Stimulated activated CD4-positive, alpha-beta T cell treated with anti-CD3 and anti-CD28 coated beads, Interleukin-4, amount 100 ng/mL, for 4 hours (primary cell): ENCODE results near the gene ZFC3H1.
"Not testable (repeated sequence)": the region's sequence is repeated elsewhere in the genome, so short reads cannot be mapped to it uniquely, and the experiment has no call there.

ENCODE experiments used
- DNase-seq, 2 experiments: peaks; one replicate each; pipeline ENCODE4 v3.0.0-alpha.2; 2020

The ZFC3H1 gene

DNA sequence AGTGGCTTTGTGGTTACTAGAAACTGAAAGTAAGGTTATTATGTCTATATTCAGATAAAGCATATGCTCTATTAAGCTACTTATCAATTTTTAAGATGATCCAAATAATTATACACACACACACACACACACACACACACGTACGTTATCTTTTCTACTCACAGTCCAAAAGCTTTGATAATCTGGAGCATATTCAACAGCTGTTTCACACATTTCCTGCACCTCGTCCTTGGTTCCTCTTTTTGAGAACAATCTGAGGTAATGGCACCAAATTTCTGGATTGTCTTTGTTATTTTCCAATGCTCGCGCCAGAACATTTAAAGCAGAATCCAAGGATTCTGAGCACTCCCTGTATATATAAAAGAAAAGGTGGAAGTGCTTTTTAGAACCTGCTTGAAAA, 37.5 kb downstream of the ZFC3H1 start:
- no peak for DNase-seq

DNA sequence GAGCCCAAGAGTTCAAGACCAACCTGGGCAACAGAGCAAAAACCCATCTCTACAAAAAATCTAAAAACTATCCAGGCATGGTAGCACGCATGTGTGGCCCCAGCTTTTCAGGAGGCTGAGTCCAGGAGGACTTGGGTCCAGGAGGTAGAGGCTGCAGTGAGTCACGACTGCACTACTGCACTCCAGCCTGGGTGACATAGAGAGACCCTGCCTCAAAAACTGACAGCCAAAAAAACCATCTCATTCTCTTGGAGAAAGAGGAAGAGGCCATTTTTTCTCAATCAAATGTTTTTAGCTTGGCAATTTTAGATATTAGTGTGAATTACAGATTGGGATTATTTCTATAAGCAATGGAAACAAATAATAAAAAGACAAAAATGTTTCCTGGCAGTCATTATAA, 38.2 kb downstream of the ZFC3H1 start:
- no peak for DNase-seq

DNA sequence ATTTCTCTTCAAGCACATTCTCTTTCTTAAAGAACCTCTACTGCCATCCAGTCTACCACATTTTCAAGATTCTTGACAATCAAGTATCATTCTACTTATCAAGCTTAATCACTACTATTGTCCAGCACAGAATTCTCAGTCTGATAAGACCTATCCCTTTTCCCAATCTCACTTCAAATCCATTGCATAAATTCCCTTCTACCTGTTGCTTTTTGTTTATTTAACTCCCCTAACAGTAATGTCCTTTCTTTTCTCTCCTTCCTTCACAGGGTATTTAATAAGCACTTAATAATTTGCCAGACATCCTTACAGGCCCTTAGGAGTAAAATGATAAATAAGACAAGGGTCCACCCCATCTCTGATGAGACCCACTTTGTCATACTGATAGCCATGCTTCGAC, 41.7 kb downstream of the ZFC3H1 start:
- DNase-seq, result no peak

DNA sequence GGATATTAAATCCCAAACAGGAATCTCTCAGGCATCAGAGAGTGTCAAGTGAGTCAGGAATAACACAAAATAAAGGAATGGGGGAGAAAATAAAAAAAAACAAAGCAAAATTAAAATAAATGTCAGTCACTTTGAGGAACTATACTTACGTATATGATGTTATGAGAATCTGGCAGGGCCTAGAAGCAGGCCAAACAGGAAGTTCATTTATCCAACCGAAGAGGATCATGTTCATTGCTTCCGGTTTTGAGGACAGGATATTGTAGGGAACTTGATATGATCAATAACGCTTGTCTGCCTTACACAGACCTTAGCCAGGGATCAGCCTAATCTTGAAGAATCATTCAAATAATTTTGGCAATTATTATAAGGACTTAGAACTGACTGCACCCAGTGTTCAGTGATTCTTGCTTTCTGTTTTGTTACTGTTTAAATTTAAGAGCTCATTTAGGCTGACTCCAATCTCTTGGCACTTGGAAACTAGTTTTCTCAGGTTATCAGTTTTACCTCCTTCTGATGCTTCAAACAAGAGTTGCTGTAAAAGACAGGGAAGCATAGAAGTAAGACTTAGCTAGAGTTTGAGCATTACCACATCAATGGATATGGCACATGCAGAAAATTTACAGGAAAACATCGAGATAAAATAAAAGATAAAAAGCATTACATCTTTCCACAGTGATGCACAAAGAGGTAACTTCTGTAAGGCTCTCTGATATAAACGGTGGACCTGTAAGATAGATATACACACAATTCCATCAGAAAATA, 53.4 kb downstream of the ZFC3H1 start:
- no peak for DNase-seq

DNA sequence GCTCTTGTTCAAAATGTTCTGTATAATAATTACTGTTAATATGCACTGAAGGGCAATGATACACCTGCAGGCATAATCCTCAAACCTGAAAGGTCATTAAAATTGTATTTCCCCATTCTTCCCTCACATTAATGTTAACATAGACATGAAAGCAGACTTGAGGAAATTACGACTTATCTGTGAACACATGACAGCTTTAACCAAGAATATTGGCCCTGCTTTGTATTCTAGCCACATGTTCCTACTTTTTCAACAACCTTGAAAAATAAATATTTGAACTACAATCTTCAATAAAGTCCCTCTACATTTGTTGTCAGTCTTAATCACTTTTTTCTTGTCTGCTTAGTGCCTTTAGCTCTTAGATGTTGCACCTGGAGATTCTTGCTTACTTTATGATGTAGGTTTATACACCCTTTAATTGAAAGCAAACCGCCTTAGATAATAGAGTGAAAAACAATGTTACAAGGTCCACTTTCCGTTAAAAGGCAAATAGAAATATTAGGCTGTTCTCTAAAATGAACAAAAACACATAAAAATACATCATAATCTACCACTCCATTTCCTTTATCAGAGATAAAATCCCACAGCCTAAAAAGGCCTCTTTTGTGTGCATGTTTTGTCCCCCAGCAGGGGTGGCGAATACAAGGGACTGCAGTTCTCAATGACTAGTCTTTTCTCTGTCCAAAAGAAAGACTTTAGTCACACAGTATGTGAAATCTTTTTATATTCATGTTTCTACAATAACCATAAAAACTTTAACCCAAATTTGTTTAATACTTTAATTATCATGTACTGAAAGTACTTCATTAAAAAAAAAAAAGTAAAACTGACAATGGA, 55.9 kb downstream of the ZFC3H1 start:
- no peak for DNase-seq

DNA sequence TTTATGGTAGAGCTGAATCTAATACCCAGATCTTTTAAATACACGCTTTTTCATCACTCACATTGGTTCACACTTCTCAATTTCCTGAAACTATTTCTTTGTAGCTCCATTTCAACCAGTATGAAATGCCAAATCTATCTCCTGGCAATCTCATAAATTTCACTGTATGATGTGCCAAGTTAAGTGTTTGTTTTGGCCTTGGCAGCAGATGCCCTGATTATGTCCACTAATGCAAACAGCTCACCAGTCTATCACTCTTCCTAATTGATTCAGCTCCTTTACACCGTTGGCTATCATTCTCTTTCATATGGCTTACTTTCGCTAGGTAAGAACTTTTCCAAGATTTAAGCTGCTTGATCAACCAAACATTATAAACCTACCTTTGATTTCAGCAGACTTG, 58.6 kb downstream of the ZFC3H1 start:
- no peak for DNase-seq

DNA sequence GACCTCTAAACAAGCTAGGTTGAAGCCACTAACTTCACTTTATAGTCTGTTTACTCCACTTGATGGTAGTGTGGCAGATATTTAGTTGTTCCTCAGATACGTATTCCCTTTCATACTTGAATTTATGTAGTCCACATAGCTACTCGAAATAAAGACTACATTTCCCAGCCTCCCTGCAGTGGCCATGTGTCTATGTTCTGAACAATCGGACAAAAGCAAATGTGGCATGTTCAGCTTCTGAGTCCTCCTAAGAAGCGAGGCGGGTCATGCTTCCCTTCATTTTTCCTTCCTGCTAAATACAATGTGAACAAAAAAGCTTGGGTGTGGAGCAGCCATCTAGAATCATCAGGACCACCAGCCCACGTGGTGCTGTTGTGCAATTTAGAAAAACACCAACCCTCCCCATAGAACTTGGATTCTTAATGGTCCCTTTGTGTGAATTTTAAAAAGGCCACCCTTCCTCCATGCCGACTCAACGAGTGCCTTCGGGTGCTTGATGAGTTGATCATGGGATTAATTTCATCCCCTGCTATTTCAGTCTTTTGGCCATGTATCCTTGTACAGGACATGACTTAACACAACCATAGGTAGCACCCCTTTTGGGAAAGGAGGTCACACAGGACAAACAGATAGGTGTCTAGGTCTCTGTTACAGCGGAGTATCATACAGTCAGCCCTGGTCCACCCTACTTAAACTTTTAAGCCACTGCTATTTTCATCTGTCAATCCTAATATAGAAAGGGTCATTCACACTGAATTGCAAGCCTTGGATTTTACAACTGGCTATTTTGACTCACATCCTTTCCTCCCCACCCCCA, 60.7 kb downstream of the ZFC3H1 start:
- DNase-seq, result no peak

DNA sequence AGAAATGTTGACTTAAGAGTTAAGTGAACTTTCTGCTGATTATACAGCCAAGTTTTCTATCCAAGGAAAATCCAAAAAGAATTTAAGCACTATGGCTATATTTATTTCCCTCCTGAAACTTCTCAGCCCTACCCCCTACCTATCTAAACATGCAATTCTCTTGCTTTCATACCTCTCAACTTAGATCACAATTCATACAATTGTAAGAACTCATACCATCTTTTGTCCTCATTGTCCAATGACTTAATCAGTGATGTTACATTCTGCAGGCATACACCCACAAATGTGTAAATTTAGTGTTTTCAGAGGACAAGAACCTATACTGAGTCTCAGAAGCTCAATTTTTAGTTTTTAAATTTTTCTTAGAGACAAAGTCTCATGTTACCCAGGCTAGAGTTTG, 62.1 kb downstream of the ZFC3H1 start:
- no peak for DNase-seq

DNA sequence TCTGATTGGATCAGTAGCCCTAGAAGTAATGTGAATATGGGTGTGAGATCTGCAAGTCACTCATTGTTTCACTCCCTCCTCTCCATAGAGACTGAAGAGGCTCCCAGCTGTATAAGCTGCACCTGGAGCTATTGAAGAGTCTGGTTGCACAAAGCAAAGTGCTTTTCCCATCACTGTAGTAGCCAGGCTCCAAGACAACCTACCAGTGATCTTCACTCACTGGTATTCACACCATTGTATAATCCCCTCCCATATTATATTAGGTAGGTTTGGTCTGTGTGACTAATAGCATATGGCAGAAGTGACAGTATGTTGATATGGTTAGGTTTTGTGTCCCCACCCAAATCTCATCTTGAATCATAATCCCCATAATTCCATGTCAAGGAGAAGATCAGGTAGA, 64.4 kb downstream of the ZFC3H1 start:
- no peak for DNase-seq

DNA sequence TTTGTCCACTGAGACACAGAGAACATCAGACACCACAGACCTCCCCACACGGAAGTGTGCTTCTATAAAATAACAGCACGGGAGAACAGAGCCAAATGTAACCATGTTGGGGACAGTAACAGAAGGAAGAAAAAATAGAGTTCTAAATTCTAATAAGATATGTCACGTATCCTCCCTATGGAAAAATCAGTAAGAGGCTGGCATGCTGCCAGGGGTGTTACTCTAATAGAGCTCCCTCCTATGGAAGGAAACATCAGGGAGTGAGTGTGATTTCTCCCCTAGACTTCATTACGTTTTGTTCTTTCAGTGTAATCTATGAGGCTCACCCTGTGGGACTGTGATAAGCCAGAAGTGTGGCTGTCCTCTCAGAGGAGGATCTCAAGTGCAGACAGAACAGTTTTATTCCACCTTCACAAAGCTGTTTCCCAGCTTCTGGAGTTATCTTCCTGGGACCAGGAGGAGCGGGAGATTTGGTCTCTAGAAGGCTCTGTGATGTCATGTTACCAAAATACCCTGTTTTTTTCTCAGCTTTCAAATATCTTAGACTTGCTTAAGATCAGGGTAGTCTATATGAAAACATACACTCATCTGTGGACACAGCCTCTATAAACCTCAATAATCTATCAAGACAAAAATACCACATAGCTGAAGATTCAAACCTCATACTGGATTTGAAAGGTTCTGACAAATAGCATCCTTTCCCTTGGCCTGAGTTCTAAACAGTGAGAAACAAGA, 69.3 kb downstream of the ZFC3H1 start:
- no peak for DNase-seq

DNA sequence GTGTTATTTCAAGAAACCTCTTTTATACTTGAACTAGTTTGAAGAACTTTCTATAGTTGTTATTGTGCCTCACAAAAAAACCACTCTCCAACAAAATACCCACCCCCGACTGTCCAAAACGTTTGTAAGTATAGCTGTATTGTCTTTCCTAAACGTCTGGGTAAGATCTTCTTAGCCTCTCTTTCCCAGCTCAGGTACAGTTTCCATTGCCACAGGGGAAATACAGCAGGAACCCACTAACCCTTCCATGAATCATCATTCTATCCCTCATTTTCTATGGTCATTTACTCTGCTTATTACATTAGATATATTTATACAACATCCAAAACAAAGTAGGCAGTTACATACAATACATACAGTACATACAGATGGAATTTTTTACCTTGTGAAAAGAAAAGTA, 70.8 kb downstream of the ZFC3H1 start:
- no peak for DNase-seq

DNA sequence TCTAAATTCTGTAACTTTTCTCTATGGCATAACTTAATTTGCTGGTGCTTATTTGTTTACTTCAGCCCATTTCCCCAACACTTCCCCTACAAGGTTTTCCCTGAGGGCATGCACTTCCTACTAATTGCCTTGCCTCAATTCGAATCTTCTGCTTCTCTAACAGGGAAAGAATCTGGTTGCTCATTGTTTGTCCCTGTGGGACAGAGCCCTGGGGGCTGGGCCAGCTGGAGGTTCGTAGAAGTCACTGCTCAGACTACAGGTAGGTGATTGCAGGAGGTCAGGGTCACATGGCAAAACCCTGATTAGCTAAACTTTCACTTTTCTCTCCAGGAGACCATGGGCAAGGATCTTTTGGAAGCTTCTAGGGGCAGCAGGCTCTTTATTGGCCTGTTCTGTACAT, 72.0 kb downstream of the ZFC3H1 start:
- no peak for DNase-seq

DNA sequence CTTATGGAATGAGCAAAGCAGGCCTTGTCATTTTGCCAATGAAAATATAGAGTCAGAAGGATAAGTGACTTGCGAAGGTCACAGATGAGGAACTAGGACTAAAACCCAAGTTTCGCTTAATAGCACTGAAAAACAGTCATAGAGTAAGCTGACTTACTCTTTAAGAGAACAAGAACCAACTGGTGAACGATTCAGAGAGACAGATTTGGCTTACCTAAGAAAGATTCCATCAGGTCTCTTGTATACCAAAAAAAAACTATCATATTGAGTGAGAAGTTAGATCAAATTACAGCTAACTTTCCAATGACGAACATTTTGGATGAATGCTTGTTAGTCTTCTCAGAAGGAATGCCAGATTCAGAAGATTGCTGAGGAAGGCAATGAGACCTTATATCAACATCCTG, 74.2 kb downstream of the ZFC3H1 start:
- no peak for DNase-seq

DNA sequence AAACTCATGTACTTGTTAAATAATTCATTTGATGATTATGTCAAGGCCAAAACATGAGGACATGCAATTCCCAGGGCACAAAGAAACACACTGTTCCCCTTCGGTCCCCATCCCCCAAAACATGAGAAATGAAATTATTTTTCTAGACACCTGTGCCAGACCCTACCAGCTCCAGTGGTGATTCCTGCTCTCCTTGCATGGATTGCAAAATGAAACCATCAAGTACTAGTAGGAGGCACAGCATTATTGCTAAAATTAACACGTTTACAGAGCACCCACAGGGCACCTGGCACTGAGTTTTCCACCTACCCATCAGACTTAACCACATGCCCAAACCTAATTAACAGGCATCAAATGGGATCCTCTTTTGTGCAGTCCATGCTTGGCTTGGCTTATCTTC, 76.6 kb downstream of the ZFC3H1 start:
- no peak for DNase-seq

DNA sequence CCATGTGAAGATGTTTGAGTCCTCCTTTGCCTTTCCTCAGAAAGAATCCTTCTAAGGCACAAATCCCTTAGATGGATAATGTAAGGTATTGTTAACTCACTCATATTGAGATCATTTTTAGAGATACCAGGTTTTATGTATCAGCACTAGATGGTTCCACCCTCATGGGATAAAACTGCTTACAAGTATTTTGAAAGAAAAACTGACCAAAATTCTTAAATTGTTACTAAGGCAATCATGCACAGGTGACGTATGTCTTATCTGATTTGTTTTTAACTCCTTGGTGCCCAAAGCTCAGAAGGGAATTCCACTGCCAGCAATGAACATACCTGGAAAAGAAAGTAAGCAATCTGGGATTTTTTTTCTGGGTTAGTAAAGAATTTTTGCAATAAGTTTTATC, 78.4 kb downstream of the ZFC3H1 start:
- DNase-seq, result no peak

DNA sequence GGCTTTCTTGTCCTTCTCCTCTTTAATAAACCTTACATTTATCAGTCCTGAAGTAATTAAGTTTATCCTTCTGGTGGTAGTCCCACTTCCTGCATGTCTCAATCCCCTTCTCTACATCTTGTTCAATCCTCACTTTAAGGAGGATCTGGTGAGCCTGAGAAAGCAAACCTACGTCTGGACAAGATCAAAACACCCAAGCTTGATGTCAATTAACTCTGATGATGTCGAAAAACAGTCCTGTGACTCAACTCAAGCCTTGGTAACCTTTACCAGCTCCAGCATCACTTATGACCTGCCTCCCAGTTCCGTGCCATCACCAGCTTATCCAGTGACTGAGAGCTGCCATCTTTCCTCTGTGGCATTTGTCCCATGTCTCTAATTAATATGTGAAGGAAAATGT, 79.3 kb downstream of the ZFC3H1 start:
- DNase-seq, result no peak

DNA sequence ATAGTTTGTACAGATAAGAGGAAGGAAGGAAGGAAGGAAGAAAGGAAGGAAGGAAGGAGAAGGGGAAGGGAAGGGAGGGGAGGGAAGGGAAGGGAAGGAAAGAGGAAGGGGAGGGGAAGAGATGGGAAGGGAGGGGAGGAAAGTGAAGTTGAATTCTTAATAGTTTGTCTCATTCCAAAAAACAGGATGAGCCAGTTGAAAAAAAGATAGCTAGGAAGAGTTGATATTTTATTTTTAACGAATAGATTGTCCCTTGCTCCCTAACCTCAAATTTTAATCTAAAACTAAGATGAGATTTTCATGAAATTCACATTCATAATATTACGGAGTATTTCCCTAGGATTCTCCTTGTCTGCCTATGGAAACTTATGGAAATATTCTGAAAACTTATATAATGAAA, 80.7 kb downstream of the ZFC3H1 start:
- DNase-seq, result no peak

DNA sequence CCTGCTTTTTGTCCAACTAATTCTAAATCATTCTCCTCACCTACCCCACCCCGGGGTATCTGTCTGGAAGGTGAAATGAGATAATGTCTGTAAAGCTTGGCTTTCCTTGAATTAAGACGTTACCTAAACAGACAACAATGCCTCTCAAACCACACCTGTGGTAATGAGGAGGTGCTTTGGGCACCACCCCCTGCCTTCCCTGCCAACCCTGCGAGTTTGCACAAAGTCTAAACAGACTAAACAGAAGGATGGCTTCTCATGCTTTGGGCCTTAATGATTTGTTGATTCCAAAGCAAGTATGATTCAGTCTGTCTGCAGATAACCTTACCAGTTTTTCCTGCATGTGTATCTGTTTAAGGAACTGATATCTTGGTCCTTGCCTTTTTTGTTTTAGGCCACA, 82.4 kb downstream of the ZFC3H1 start:
- DNase-seq, result no peak

DNA sequence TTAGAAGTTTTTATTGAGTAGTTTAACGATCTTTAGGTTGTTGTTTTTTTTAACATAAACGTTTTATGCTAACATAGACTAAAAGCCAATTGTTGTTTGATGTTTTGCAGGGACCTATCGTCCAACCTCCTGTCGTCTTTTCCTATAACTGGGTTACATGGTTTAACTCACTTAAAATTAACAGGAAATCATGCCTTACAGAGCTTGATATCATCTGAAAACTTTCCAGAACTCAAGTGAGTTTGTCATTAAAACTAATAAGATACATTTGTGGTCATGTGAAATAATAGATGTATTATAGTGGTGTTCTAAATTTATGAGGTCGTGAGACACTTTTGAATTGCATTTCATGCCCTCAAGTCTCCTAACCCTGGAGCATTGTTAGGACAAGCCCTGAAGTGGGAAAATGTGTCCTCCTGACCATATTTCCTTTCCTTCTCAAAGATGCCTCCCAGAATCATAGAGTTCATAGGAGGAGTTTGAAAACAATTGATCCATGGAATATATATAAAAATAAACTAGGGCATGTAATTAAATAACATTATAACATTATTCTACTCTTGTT, 84.9 kb downstream of the ZFC3H1 start:
- DNase-seq, result no peak

DNA sequence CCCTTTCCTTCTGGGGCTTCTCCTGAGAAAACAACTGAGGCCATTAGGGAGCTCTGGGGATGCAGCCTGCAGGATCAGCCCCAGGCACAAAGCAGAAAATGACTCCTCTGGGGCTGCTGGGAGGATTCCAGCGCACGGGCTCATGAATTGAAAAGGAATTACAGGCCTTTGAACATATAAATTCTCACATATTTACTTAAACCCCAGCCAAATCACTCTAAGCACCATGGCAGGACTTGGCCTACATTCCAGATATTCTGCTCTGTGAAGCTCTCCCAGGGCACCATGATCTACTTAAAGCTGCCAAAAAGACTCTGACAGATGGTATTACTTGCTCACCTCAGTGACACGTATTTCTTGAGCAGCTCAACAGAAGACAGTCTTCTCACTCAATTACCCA, 87.2 kb downstream of the ZFC3H1 start:
- DNase-seq, result no peak

DNA sequence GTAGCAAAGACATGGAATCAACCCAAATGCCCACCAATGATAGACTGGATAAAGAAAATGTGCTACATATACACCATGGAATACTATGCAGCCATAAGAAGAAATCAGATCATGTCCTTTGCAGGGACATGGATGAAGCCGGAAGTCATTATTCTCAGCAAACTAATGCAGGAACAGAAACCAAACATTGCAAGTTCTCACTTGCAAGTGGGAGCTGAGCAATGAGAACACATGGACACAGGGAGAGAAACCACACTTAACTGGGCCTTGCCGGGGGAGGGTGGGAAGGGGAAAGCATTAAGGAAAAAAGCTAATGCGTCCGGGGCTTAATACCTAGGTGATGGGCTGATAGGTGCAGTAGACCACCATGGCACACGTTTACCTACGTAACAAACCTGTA, 93.8 kb downstream of the ZFC3H1 start:
- not testable (repeated sequence) for DNase-seq

DNA sequence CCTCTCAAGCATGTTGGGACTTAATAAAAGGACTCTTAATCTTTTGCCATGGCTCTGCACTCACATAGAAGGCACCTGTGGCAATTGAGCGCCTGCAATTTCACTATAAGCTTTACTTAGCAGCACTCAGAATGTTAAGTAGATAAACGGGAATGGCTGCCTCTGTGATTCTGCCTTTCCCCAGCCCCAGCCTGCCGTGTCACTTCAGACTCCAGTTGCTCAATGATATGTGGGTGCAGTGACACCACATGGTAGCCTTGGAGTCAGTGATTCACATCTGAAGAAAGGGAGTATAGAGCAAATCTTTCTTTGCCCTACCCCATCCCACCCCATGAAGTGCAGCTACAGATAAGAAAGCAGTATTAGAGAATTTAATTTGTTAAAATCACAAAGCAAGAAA, 96.1 kb downstream of the ZFC3H1 start:
- DNase-seq, result no peak

DNA sequence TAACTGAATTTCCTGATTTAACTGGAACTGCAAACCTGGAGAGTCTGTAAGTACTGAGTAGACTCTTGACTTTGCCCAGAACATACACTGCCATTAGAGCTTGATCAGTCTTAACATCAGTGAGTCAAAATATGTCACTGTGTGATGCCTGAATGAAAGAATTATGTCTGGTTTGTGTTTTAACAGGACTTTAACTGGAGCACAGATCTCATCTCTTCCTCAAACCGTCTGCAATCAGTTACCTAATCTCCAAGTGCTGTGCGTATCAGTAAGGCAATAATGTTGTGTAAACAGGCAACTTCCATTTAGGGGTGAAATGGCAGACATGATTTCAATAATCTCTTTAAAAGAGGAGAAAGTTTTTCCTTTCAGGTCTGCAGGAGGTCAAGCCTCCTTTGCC, 97.0 kb downstream of the ZFC3H1 start:
- DNase-seq, result no peak
